GM10248 (cell line): ENCODE measurements around the gene ZNF775.
A peak's percentile ranks its signal among the peaks of the same experiment; 100 is the strongest.

ENCODE experiments used
- CTCF ChIA-PET: fragments of 300-600 bp; sonication (Branson Sonifier 250); formaldehyde crosslinking; extraction: SDS; loops from one replicate; lab custom pipeline; 2021; ENCODE audit warnings: antibody characterized with exemption; lab: Yijun Ruan, JAX
- POLR2A ChIA-PET: fragments of 350-650 bp; sonication (Branson Sonifier 250); formaldehyde crosslinking; extraction: SDS; loops from one replicate; lab custom pipeline; 2020; ENCODE audit warnings: antibody characterized with exemption; lab: Yijun Ruan, JAX
- DNase-seq: peaks from one replicate; pipeline ENCODE4 v3.0.0; 2012; ENCODE audit errors: extremely low spot score
- TF ChIP-seq, protein P1 (sequence below): IDR thresholded peaks from 2 replicates; pipeline ENCODE4 v1.5.1; 2012; ENCODE audit warnings: mild to moderate bottlenecking, low read depth; ENCODE audit errors: extremely low read depth, missing control alignments, control extremely low read depth

The ZNF775 gene

DNA sequence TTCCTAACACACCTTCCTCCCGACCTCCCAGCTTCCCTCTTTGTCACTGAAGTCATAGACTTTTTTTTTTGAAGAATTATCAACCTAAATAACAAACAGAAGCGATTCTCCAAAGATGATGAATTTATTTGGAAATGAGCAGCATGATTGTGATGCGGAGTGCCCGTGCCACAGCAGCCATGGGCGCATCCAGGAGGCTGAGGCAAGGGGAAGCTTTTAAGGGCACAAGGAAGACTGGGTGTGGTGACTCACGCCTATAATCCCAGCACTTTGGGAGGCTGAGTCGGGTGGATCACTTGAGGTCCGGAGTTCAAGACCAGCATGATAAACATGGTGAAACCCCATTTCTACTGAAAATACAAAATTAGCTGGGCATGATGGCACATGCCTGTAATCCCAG is 55.1 kb downstream of the ZNF775 start:
- POLR2A ChIA-PET: no interaction called here
- TF ChIP-seq, protein P1, sequence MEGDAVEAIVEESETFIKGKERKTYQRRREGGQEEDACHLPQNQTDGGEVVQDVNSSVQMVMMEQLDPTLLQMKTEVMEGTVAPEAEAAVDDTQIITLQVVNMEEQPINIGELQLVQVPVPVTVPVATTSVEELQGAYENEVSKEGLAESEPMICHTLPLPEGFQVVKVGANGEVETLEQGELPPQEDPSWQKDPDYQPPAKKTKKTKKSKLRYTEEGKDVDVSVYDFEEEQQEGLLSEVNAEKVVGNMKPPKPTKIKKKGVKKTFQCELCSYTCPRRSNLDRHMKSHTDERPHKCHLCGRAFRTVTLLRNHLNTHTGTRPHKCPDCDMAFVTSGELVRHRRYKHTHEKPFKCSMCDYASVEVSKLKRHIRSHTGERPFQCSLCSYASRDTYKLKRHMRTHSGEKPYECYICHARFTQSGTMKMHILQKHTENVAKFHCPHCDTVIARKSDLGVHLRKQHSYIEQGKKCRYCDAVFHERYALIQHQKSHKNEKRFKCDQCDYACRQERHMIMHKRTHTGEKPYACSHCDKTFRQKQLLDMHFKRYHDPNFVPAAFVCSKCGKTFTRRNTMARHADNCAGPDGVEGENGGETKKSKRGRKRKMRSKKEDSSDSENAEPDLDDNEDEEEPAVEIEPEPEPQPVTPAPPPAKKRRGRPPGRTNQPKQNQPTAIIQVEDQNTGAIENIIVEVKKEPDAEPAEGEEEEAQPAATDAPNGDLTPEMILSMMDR: no peak
- CTCF ChIA-PET: interaction anchor here (1.1 to 2.1 kb wide), 7 partner anchors 12 to 323 kb away, joined by 3 to 9 read pairs (median 3); no protein-coding TSS in a partner anchor
- DNase-seq: no peak

DNA sequence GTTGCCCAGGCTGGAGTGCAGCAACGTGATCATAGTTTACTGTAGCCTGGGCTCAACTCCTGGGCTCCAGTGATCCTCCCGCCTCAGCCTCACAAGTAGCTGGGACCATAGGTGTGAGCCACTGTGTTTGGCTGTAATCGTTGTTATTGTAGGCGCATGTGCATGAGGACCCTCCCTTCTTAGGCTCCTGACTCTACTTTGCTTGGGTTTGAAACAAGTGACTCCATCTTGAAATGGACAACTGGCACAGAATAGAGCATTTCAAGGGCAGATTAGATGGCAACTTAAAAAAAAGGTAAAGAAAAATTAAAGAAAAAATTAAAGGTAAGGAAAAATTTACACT is 55.9 kb downstream of the ZNF775 start:
- TF ChIP-seq, protein P1: no peak
- DNase-seq: no peak
- CTCF ChIA-PET: interaction anchor here (2.1 kb wide), 1 partner anchor 12 kb away, joined by 7 read pairs; no protein-coding TSS in a partner anchor
- POLR2A ChIA-PET: no interaction called here

DNA sequence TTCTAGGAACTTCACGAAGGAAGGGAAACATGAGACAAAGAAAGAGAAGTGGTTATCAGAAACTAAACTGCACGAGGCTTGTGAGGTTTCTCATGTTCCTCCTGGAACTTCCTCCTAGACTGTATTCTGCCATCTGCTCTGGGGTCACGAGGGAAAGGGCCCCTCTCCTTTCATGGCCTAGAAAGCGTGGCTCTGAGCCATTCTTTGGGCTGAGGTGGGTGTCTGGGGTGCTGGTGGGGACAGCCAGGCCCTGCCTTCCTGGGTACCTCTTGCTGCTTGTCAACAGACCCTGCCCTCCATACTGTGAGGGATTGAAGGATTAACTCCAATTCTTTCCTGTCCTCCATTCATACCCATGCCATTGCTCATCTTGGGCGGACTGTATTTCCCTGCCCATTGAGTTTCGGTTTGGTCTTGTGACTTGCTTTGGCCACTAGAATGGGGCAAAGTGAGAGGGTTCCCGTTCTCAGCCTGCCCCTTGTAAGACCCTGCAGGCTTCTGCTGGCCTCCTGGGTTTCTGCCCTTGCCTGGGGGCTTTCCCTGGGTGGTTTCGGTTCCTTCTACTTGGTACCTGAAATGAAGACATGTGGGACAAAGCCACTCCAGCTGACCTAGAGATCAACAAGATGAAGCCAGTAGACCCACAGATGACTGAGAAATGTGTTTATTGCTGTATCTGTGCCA is 56.4 kb downstream of the ZNF775 start:
- TF ChIP-seq, protein P1: no peak
- ChIA-PET CTCF (no interaction called here), POLR2A (no interaction called here)
- peak; percentile 84 for DNase-seq

DNA sequence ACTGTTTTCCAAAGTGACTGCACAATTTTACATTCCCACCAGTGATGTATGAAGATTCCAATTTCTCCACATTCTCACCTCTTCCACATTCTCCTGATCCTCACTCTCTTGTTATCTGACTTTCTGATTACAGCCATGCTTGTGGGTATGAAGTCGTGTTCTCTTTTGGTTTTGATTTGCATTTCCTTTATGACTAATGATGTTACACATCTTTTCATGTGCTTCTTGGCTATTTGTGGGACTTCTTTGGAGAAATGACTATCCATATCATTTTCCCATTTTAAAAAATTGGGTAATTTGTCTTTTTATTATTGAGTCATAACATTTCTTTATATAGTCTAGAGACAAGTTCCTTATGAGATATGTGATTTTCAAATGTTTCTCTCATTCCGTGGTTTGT is 60.8 kb downstream of the ZNF775 start:
- ChIA-PET CTCF (interaction anchor here (4.1 kb wide), 1 partner anchor 8 kb away, joined by 37 read pairs; no protein-coding TSS in a partner anchor), POLR2A (no interaction called here)
- no peak for DNase-seq
- TF ChIP-seq, protein P1: no peak

DNA sequence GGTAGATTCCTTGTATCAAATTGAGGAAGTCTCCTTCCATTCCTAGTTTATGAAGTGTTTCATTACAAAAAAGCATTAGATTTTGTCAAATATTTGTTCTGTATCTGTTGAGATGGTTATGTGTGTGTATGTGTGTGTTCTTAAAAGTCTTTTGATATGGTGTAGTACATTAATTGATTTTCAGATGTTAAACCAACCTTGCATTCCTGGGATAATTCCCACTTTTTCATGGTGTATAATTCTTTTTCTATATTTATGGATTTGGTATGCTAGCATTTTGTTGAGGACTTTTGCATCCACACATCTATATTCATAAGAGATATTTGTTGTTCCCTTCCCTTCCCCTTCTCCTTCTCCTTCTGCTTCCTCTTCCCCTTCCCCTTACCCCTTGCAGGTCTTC is 62.4 kb downstream of the ZNF775 start:
- ChIA-PET POLR2A (no interaction called here), CTCF (no interaction called here)
- no peak for DNase-seq
- TF ChIP-seq, protein P1: no peak

DNA sequence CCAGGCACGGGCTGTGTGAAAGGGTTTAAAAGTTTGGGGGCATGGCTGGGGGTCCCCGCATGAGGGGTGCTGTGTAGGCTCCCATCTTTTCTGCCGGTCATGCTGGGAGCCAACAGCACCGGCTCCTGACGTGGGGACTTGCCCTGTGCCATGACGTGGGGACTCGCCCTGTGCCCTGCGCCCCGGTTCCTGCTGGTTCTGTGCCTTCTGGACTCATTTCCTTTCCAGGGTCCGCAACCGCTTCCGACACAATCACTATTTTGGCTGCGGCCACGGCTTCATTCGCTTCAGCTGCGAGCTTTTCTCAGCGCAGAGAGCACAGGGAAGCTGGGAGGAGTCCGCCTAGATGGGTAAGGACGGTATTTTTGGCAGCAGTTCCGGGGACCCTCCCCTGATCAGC is 63.7 kb downstream of the ZNF775 start:
- POLR2A ChIA-PET: no interaction called here
- DNase-seq: no peak
- TF ChIP-seq, protein P1: no peak
- CTCF ChIA-PET: interaction anchor here (1.0 kb wide), 1 partner anchor 21 kb away, joined by 3 read pairs; no protein-coding TSS in a partner anchor
